ENCODE data around the gene SLC2A6.

DNA sequence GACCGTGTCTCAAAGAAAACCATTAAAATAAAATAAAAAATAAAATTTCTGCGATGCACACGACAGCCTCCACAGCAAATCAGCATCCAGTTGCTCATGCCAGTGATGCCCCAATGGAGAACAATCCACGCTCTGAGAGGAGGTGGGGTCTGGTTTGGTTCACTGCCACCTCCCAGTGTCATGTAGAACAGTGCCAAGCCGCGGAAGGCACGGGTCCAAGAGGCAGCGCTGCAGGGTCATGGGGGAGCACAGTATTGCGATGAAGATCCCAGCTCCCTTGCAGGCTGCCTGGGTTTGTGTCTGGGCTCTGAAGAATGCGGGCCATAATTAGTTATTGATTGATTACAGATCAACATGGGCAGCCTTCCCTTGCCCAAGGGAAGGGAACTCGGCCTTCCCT is 25.2 kb downstream of the SLC2A6 start:
- TF ChIP-seq EZH2phosphoT487 (IDR thresholded peaks at IDR 0.05; ENCODE audit: borderline replicate concordance), result no peak
- TF ChIP-seq, protein P1, sequence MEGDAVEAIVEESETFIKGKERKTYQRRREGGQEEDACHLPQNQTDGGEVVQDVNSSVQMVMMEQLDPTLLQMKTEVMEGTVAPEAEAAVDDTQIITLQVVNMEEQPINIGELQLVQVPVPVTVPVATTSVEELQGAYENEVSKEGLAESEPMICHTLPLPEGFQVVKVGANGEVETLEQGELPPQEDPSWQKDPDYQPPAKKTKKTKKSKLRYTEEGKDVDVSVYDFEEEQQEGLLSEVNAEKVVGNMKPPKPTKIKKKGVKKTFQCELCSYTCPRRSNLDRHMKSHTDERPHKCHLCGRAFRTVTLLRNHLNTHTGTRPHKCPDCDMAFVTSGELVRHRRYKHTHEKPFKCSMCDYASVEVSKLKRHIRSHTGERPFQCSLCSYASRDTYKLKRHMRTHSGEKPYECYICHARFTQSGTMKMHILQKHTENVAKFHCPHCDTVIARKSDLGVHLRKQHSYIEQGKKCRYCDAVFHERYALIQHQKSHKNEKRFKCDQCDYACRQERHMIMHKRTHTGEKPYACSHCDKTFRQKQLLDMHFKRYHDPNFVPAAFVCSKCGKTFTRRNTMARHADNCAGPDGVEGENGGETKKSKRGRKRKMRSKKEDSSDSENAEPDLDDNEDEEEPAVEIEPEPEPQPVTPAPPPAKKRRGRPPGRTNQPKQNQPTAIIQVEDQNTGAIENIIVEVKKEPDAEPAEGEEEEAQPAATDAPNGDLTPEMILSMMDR (IDR thresholded peaks at IDR 0.05 in 2 of 3, conservative IDR thresholded peaks at IDR 0.05 in 1 of 3; ENCODE audit: borderline replicate concordance in 1 of 3, insufficient read depth in 1 of 3, low read depth in 2 of 3, low read length in 2 of 3), result no peak
- TF ChIP-seq SIN3A (IDR thresholded peaks at IDR 0.05; ENCODE audit: low read depth), result no peak

Data from HCT116 (cell line).